Activated T-cell treated with anti-CD3 and anti-CD28 coated beads for 1 hour (primary cell): ENCODE data around the gene HELLS.
"Not testable (repeated sequence)": the region's sequence is repeated elsewhere in the genome, so short reads cannot be mapped to it uniquely, and the experiment has no call there.

Experiments used
- DNase-seq: peaks from one replicate; pipeline ENCODE4 v3.0.0-alpha.2; 2020; ENCODE audit warnings: low read depth

Gene HELLS

DNA sequence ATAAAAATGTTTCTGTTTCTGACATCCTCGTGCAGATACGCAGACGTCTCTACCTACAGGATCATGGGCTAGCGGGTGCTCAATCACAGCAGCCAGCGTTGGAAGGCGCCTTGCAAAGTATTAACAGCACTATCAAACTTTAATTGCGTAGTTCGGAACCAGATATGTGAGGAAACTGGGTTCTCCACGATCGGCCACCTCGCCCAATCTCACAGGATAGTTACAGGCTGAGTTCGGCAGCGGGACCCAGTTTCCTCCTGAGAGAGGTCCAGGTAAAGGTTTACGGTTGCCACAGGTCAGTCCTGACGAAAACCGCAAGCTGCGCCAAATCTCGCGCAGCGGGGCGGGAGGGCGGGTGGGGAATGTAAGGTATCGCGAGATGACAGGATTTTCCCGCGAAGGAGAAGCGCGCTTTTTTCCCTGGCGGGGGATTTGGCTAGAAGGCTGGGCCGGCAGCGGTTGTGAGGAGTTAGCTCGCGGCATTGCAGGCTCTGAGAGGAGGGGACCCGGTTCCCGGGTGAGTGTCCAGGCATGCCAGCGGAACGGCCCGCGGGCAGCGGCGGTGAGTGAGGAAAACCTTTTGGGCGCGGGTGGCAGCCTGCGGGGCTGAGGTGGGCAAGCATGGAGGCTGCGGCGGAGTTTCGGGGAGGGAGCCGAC is at the start of gene HELLS:
TSS of gene HELLS (plus strand) at position 398 of the 658 bp plus-strand sequence. CDS start at position 532, 134 bp downstream.
- DNase-seq, result peak; percentile 47

DNA sequence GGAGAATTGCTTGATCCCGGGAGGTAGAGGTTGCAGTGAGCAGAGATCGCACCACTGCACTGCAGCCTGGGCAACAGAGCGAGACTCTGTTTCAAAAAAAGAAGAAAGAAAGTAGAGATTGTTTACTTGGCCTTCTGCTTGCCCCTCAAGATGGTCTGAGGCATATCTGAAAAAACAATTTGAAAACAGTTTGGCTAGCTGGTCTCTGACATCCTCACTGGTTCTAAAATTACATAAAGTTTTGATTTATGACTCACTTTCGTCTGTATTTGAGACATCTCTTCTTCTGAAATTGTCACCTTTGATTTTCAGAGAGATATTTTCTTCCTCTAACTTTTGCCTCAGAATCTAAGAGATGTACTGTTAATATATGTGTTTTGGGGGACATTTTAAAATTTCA is 49.6 kb upstream of the HELLS start:
- no peak for DNase-seq

- no peak for DNase-seq
Observed at GRCh38 chr10:94496646-94497045, 48.9 kb upstream of the HELLS start.

DNA sequence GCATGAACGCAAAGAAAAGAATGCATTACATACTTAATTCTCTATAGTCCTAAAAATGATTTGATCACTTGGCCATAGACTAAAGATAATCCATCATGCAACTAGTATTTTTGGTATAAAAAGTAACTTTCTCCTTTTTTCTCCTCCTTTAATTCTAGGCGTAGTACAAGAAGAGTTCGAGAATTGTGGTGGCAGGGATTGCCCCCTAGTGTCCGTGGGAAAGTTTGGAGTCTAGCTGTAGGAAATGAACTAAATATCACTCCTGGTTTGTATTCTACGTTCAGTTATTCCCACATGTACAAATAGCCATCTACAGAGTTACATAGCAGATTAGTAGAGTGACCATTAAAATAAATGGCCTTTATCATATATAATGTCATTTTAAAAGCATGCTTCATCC is 45.5 kb upstream of the HELLS start:
- DNase-seq, result no peak

DNA sequence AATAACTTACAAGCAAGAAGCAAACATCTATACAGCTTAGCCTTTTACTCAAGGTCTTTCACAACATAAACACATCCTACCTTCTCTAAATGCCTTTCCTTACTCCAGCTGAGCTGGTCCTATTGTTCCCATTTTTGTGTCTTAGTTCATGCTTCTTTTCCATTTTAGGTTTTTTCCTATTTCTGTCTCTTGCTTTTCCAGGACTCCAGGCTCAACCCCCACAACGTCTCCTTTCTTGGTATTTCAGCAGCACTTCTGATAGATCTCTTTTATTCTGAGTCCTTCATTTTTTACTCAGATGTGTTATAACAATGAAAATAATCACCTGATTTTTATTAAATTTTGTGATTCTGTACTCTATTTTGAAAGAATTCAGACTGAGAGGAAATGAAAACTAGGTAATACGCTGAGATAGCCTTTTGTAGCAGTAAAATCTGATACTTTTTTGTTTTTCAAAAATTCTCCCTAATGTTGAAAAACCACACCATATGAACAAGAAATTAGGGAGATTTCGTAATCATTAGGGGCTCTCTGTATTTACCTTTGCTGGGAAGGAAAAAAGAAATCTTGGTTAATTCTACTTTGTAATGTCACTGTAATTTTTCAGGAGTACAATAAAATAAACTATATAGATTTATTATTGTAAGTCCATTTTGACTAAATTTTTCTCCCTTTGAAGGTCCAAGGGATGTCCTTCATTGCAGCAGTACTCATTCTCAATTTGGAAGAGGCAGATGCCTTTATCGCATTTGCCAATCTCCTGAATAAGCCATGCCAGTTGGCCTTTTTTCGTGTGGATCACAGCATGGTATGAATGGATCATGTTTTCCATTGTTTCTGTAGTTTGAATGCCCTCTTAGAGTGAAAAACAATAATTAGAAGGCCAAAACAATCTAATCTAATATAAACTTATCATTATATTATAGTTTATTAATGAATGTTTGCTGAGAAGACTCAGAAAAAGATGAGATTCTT is 24.0 kb upstream of the HELLS start:
- DNase-seq, result no peak

- no peak for DNase-seq
Observed at GRCh38 chr10:94524146-94524545, 21.4 kb upstream of the HELLS start.

- no peak for DNase-seq
Observed at GRCh38 chr10:94524711-94525110, 20.9 kb upstream of the HELLS start.

GRCh38 chr10:94531550-94531949 is 14.0 kb upstream of the HELLS start:
- not testable (repeated sequence) for DNase-seq

DNA sequence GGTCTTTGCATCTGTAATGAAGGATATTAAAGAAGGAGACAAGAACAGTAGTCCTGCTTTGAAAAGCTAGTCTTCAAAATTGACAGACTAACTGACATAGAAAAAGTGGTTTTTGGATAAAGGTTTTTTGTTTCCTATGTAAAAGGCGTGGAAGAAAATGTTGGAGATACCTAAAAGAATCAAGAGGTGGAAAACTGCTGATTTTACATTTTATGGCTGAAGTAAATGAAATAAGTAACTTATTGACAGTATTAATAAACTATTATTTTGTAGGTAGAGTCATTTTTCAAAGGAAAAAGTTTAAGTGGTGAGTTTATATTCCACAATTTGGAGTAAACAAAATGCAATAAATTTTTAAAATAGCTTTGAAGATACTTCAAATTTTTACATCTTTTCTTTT is 12.6 kb upstream of the HELLS start:
- DNase-seq, result no peak

GRCh38 chr10:94542282-94542681 is 3.3 kb upstream of the HELLS start:
- not testable (repeated sequence) for DNase-seq

DNA sequence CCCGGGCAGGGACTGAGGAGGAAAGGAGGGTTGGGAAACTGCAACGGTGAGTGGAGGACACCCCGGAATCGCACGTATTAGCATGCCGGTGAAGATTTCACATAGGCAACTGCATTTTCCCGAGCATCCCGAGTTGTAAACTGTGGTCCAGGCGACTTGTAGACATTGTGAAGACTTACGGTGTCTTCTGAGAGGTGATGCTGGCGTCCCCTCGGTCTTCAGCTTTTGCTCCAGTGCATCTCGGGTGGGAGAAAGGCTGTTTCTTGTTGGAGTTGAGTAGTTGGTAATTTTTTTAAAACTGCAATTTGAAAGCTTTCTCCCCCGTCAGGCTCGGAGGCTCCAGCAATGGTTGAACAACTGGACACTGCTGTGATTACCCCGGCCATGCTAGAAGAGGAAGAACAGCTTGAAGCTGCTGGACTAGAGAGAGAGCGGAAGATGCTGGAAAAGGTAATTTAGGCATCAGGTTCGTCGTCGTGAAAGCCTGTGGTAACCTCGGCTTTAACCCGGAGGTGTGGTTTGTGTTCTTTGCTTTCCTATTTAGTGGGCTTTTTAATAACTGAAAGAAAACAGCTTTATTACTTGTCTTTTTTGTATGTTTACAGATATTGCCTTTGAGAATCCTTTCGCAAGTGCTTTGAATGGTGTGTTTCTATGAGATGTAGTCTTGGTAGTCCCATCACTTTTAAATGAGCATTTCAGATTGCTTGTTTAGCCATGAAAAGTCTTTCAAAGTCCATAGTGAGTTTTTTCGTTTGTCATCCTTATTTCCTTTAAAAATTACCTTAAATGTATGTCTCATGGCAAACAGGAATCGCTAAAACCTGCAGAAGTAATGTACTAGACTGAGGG is 687 bp downstream of the HELLS start:
- DNase-seq, result no peak

- no peak for DNase-seq
Observed at GRCh38 chr10:94546901-94547185, 1.3 kb downstream of the HELLS start.

DNA sequence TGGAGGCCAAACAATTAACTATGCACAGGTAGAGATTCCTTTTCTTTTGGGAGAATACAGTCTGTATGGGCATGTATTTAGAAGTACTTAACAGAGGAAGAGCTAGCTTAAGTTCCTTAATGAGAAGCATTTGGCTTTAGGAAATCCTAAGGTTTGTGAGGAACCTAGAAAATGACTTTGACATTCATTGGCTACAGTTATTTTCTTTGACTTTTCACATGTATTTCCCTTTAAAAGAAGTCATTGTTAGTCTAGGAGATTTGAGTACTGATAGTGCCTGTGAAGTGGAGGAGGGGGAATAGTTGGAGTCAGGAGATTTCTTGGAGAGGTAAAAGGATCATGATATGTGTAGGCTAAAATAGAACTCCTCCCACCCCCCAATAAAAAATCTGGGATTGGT is 3.6 kb downstream of the HELLS start:
- no peak for DNase-seq

DNA sequence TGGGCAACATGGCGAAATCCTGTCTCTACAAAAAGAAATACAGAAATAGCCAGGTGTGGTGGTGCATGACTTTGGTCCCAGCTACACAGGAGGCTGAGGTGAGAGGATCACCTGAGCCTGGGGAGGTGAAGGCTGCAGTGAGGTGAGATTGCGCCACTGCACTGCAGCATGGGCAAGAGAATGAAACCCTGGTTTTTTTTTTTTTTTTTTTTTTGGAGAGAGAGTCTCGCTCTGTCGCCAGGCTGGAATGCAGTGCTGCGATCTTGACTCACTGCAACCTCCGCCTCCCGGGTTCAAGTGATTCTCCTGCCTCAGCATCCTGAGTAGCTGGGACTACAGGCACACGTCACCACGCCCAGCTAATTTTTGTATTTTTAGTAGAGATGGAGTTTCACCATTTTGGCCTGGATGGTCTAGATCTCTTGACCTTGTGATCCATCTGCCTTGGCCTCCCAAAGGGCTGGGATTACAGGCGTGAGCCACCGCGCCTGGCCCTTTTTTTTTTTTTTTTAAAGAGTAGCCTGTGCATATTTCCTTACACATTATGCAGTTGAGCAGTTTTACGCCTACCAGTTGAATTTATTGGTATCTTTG is 22.2 kb downstream of the HELLS start:
- not testable (repeated sequence) for DNase-seq

DNA sequence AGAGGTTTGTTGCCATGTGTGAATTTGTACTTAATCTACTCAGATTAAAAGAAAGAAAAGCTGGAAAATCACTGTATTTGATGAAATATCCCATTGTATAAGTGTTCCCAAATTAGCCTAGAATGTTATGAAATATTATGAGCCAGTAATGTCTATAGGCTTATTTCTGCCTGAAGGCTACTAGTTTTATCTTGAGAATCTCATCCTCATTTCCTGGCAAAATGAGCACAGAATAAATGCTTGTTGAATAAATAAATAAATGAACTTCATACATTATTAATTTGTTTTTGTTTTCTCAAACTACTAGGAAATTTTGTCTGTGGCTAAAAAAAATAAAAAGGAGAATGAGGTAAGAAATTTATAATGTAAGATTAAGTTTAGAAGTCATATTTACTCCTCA is 25.5 kb downstream of the HELLS start:
- no peak for DNase-seq

- DNase-seq, result no peak
Observed at GRCh38 chr10:94571528-94571927, 25.9 kb downstream of the HELLS start.

DNA sequence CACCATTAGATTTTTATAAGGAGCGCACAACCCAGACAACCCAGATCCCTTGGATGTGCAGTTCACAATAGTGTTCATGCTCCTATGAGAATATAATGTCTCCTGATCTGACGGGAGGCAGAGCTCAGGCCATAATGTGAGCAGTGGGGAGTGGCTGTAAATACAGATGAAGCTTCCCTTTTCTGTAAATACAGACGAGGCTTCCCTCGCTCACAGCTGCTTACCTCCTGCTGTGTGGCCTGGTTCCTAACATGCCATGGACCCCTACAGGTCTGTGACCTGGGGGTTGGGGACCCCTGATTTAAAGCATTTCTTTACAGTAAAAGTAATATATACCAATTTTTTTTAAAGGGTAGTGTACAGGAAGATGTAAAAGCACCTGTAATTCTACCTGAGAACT is 33.2 kb downstream of the HELLS start:
- DNase-seq, result no peak

DNA sequence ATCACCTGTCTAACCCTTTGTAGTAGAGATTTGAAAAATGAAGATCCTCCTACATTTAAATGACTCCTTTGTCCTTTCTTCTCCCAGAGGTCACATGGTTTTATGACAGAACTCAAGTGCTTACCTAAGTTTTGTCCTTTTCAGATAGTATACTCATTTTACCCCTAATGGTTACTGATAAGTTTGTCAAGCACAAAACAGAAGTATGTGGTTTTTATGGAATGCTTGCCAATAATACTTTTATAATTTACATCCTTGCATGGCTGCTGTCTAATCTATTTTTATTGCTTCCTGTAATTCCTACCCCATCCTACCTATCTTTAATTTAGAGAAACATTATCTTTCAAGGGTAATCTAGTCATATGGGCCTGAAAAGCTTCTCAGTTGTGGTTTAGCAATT is 37.5 kb downstream of the HELLS start:
- no peak for DNase-seq

DNA sequence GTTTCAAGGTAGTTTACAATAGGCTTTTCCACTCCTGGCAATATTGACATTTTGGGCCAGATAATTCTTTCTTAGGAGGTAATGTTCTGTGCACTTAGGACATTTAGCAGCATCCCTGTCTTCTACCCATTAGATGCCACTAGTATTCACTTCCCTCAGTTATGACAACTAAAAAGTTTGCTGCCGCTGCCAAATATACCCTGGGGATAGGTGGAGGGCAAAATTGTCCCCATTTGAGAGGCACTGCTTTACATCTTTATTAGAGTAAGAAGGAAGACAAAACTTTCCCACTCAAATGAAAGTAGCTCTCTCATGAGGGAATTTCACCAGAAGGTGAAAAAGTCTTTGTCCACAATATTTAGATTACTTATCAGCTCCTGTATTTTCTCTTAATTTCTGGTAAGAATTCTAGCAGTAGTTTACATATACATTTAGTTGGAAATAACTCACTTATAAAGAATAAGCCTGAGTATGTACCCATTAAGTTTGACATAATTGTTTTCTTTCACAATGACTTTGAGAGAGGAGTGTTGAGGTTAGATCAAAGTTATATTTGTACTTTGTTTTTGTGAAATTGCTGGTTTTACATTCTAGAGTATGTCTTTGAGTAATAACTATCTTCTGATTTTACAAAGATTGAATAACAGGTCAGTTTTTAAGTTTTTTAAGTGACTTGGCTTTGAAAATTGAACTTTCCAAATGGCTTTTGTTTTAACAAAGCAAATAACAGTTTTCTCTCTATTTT is 46.0 kb downstream of the HELLS start:
- no peak for DNase-seq

- DNase-seq, result no peak
Observed at GRCh38 chr10:94602729-94603515, 57.3 kb downstream of the HELLS start.

DNA sequence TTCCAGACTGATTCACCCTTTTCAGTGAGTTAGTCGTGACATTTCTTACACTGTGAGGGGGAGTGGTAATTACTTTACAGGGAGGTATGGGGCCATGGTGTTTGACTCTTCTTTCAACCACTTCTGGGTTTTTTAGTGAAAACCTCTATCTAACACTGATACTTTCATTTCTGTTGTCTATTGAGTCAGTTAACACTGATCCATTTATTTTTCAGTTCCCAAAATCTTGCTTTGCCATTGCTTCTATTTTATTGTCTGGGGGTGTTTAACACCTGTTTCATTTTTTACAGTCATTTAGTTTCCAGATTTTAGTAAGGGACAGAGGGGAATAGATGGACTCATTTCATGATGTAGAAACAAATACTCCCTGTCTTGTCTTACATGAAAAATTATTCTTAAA is 61.5 kb downstream of the HELLS start:
- no peak for DNase-seq
